Neural progenitor cell (in vitro differentiated cells): ENCODE results near the gene BTBD16. TPM values are rescaled to one million over a fixed set of nuclear protein-coding genes. Genes with fewer than 3 reads are reported as not detected.
A peak's percentile ranks its signal among the peaks of the same experiment; 100 is the strongest.

Experiments
- DNase-seq: peaks from one replicate; pipeline ENCODE4 v3.0.0-alpha.2; 2016; ENCODE audit warnings: low spot score
- H2AFZ ChIP-seq: fragments of 200-600 bp; sonication (generic); replicated peaks from 2 replicates; pipeline ENCODE4 v1.6.1; 2016; ENCODE audit warnings: antibody characterized with exemption
- H3F3A ChIP-seq: fragments of 200-600 bp; sonication (generic); 2 replicates; pipeline ENCODE4 v1.6.1; 2016; ENCODE audit warnings: antibody characterized with exemption, low read depth
- H3K27ac ChIP-seq: fragments of 200-600 bp; sonication (generic); 2 replicates; pipeline ENCODE4 v1.5.1; 2016; ENCODE audit warnings: mild to moderate bottlenecking
- H3K27me3 ChIP-seq: fragments of 200-600 bp; sonication (generic); 2 replicates; pipeline ENCODE4 v1.6.1; 2016; ENCODE audit warnings: mild to moderate bottlenecking, moderate library complexity
- H3K36me3 ChIP-seq: fragments of 200-600 bp; sonication (generic); 2 replicates; pipeline ENCODE4 v1.5.1; 2016
- H3K4me1 ChIP-seq: fragments of 200-600 bp; sonication (generic); 2 replicates; pipeline ENCODE4 v1.6.1; 2016; ENCODE audit warnings: mixed run types
- H3K4me2 ChIP-seq: fragments of 200-600 bp; sonication (generic); 2 replicates; pipeline ENCODE4 v1.6.1; 2016
- H3K4me3 ChIP-seq: fragments of 200-600 bp; sonication (generic); 2 replicates; pipeline ENCODE4 v1.5.1; 2016
- H3K79me2 ChIP-seq: fragments of 200-600 bp; sonication (generic); 2 replicates; pipeline ENCODE4 v1.6.1; 2016; ENCODE audit warnings: low read depth
- H3K9ac ChIP-seq: fragments of 200-600 bp; sonication (generic); 2 replicates; pipeline ENCODE4 v1.6.1; 2016
- H3K9me3 ChIP-seq: fragments of 200-600 bp; sonication (generic); 2 replicates; pipeline ENCODE4 v1.5.1; 2016; ENCODE audit warnings: low read depth
- H4K20me1 ChIP-seq: fragments of 200-600 bp; sonication (generic); 2 replicates; pipeline ENCODE4 v1.6.1; 2016; ENCODE audit warnings: low read depth
- H3K27ac Mint-ChIP-seq: 3 replicates; pipeline ENCODE4 v1.8.0; 2021; ENCODE audit warnings: mixed read lengths
- H3K27me3 Mint-ChIP-seq: 2 replicates; pipeline ENCODE4 v1.8.0; 2022; ENCODE audit warnings: low read depth, mild to moderate bottlenecking, inconsistent platforms, moderate library complexity, mixed read lengths; ENCODE audit not compliant: insufficient read depth
- H3K36me3 Mint-ChIP-seq: 3 replicates; pipeline ENCODE4 v1.8.0; 2021; ENCODE audit warnings: mixed read lengths
- H3K4me1 Mint-ChIP-seq: 3 replicates; pipeline ENCODE4 v1.8.0; 2021; ENCODE audit warnings: mixed read lengths
- H3K4me3 Mint-ChIP-seq: 3 replicates; pipeline ENCODE4 v1.8.0; 2021; ENCODE audit warnings: mild to moderate bottlenecking, moderate library complexity, mixed read lengths
- H3K9me3 Mint-ChIP-seq: 3 replicates; pipeline ENCODE4 v1.8.0; 2020; ENCODE audit warnings: mixed read lengths
- EZH2 ChIP-seq: fragments of 200-600 bp; sonication (generic); IDR thresholded peaks from 2 replicates; pipeline ENCODE4 v1.6.1; 2017; ENCODE audit warnings: antibody characterized with exemption, mild to moderate bottlenecking, moderate library complexity
- EZH2phosphoT487 ChIP-seq: fragments of 200-600 bp; sonication (generic); IDR thresholded peaks from 2 replicates; pipeline ENCODE4 v1.6.1; 2017; ENCODE audit warnings: antibody characterized with exemption
- total RNA-seq: library from RNA; depleted of rRNA; stranded (reverse); fragments of >200 nt; gene quantifications from 2 replicates; pipeline ENCODE4 v1.2.3, GENCODE V29; 2015; ENCODE audit warnings: low replicate concordance
- TF ChIP-seq, protein P1 (sequence below): fragments of 200-600 bp; sonication (generic); IDR thresholded peaks from 2 replicates; pipeline ENCODE4 v1.5.1; 2017; ENCODE audit warnings: antibody characterized with exemption, mild to moderate bottlenecking

Gene BTBD16
- total RNA-seq, 1 donor from 2014 or later, result not detected

DNA sequence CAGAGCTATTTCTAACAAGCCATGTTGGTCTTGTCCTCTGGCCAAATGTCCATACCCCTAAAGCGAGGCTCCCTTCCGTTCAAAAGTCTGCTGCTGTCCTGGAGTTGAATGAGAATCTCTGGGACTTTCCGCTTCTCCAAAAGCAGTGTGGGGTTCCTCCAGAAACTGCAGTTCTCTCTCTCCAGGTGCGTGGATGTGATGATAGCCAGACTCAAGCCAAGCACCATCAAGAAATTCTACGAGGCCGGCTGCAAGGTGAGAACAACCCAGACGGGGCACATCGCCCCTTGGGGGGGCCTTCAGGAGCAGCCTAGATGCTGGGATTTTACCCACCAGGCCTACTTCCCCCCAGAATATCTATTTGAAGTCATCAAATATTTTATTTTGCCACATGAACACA is 26.5 kb downstream of the BTBD16 start:
- Histone ChIP-seq H2AFZ (no peak overlapping the region), H3F3A (no peaks in the 10 kb centered on the region), H3K9me3 (no peaks in the 10 kb centered on the region), H3K4me1 (peaks cover 3% of the 10 kb centered on the region), H3K4me3 (no peak overlapping the region), H3K79me2 (no peaks in the 10 kb centered on the region), H3K36me3 (no peaks in the 10 kb centered on the region), H3K4me2 (no peak overlapping the region), H3K27ac (no peak overlapping the region), H3K9ac (no peak overlapping the region), H3K27me3 (no peaks in the 10 kb centered on the region), H4K20me1 (no peaks in the 10 kb centered on the region)
- no peaks in the 10 kb centered on the region for H3K9me3 Mint-ChIP-seq
- peaks cover 3% of the 10 kb centered on the region for H3K4me1 Mint-ChIP-seq
- H3K27ac Mint-ChIP-seq, result no peak overlapping the region
- H3K4me3 Mint-ChIP-seq, result no peak overlapping the region
- H3K27me3 Mint-ChIP-seq, result peaks cover 4% of the 10 kb centered on the region
- TF ChIP-seq EZH2phosphoT487 (no peak), EZH2 (no peak)
- TF ChIP-seq, protein P1, sequence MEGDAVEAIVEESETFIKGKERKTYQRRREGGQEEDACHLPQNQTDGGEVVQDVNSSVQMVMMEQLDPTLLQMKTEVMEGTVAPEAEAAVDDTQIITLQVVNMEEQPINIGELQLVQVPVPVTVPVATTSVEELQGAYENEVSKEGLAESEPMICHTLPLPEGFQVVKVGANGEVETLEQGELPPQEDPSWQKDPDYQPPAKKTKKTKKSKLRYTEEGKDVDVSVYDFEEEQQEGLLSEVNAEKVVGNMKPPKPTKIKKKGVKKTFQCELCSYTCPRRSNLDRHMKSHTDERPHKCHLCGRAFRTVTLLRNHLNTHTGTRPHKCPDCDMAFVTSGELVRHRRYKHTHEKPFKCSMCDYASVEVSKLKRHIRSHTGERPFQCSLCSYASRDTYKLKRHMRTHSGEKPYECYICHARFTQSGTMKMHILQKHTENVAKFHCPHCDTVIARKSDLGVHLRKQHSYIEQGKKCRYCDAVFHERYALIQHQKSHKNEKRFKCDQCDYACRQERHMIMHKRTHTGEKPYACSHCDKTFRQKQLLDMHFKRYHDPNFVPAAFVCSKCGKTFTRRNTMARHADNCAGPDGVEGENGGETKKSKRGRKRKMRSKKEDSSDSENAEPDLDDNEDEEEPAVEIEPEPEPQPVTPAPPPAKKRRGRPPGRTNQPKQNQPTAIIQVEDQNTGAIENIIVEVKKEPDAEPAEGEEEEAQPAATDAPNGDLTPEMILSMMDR, result no peak
- H3K36me3 Mint-ChIP-seq, result no peaks in the 10 kb centered on the region
- no peak for DNase-seq

DNA sequence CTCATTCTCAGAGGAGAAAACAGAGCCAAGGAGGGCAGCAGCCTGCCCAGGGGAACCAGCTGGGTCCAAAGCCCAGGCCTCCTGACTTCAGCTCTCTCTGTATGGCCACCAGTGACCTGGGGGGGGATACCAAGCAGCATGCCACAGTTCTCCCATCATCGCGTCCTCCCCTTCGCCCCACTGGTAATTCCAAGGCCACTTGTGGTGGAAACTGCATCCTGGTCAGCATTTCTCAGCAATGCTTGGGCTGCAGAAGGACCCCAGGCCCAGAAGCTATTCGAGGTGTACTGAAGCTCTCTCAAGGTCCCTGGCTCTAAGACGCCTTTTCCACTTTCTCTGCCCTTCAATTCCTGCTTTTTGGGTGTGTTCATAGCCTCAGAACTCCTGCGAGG is 27.1 kb downstream of the BTBD16 start:
- Histone ChIP-seq H3F3A (no peaks in the 10 kb centered on the region), H3K27me3 (no peaks in the 10 kb centered on the region), H3K4me1 (peaks cover 3% of the 10 kb centered on the region), H3K4me2 (no peak overlapping the region), H4K20me1 (no peaks in the 10 kb centered on the region), H3K9ac (no peak overlapping the region), H3K4me3 (no peak overlapping the region), H3K36me3 (no peaks in the 10 kb centered on the region), H3K79me2 (no peaks in the 10 kb centered on the region), H2AFZ (no peak overlapping the region), H3K9me3 (no peaks in the 10 kb centered on the region), H3K27ac (no peak overlapping the region)
- H3K4me1 Mint-ChIP-seq, result peaks cover 3% of the 10 kb centered on the region
- TF ChIP-seq, protein P1, result no peak
- TF ChIP-seq EZH2phosphoT487, result no peak
- no peak for TF ChIP-seq EZH2
- H3K27ac Mint-ChIP-seq, result no peak overlapping the region
- H3K36me3 Mint-ChIP-seq, result no peaks in the 10 kb centered on the region
- H3K27me3 Mint-ChIP-seq, result peaks cover 4% of the 10 kb centered on the region
- DNase-seq, result no peak
- no peaks in the 10 kb centered on the region for H3K9me3 Mint-ChIP-seq
- H3K4me3 Mint-ChIP-seq, result no peak overlapping the region

DNA sequence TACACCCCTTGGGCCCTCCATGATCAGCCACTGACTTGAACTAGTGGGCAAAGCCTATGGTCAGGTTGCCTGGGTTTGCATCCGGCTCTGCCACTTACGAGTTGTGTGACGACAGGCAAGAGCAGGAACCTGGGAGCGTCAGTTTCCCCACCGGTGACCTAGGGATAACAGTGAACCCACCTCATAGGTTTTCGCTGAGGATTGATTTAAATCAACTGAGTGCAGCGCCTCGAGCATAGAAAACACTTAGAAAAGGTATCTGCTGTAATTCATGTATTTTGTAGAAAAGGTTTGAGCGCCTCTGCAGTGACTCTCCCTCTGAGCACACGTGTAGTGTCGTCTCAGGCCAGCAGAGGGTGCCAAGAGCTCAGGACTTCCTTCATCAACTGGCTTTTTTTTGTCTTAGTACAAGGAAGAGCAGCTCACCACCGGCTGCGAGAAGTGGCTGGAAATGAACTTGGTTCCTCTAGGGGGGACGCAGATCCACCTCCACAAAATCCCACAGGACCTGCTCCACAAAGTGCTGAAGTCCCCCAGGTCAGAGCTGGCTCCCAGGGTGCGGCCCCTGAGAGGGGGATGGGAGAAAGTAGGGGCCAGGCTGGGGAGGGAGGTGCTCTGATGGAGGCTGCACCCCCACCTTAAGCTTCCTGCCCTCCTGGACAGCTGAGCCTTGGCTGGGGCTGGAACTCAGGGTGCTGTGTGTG is 27.7 kb downstream of the BTBD16 start:
- Histone ChIP-seq H4K20me1 (no peaks in the 10 kb centered on the region), H3F3A (no peaks in the 10 kb centered on the region), H3K79me2 (no peaks in the 10 kb centered on the region), H3K9me3 (no peaks in the 10 kb centered on the region), H2AFZ (no peak overlapping the region), H3K4me3 (no peak overlapping the region), H3K27ac (no peak overlapping the region), H3K4me1 (peaks cover 2% of the 10 kb centered on the region), H3K27me3 (no peaks in the 10 kb centered on the region), H3K4me2 (no peak overlapping the region), H3K9ac (no peak overlapping the region), H3K36me3 (no peaks in the 10 kb centered on the region)
- TF ChIP-seq EZH2 (no peak), EZH2phosphoT487 (no peak)
- TF ChIP-seq, protein P1, result peak; percentile 95
- DNase-seq, result peak; percentile 78
- Mint-ChIP-seq H3K27ac (no peak overlapping the region), H3K4me1 (peaks cover 3% of the 10 kb centered on the region), H3K27me3 (peaks cover 4% of the 10 kb centered on the region), H3K4me3 (no peak overlapping the region), H3K36me3 (no peaks in the 10 kb centered on the region), H3K9me3 (no peaks in the 10 kb centered on the region)
